HEK293 (cell line): ENCODE measurements around the gene UXS1.

Experiments used
- CTCF ChIA-PET: fragments of 350-600 bp; formaldehyde crosslinking; extraction: SDS; loops from one replicate; lab custom pipeline; 2021; ENCODE audit warnings: antibody characterized with exemption; lab: Yijun Ruan, JAX
- POLR2A ChIA-PET: fragments of 300-600 bp; formaldehyde crosslinking; extraction: SDS; loops from one replicate; lab custom pipeline; 2020; ENCODE audit warnings: antibody characterized with exemption, inconsistent platforms; lab: Yijun Ruan, JAX
- H3K27ac ChIP-seq: fragments of 200-500 bp; sonication (Bioruptor generic); 2 replicates; pipeline ENCODE4 v1.5.1; 2014; ENCODE audit warnings: low read depth, low read length, control low read depth, inconsistent platforms; ENCODE audit errors: extremely low read depth
- H3K36me3 ChIP-seq, 2 experiments: fragments of 200-500 bp in 1 of 2; sonication (Bioruptor generic) in 1 of 2; 1 replicate in 1 of 2; 2 replicates in 1 of 2; pipeline ENCODE4 v1.5.1; 2014 to 2017; ENCODE audit warnings: inconsistent platforms in 2 of 2, low read length in 2 of 2; ENCODE audit not compliant: control insufficient read depth in 2 of 2, insufficient read depth in 1 of 2
- H3K4me1 ChIP-seq: fragments of 200-500 bp; sonication (Bioruptor generic); 2 replicates; pipeline ENCODE4 v1.5.1; 2014; ENCODE audit warnings: mild to moderate bottlenecking, low read length, inconsistent platforms; ENCODE audit not compliant: control insufficient read depth, insufficient read depth
- H3K4me3 ChIP-seq: 2 replicates; pipeline ENCODE4 v1.5.1; 2011; ENCODE audit warnings: low read depth, mild to moderate bottlenecking, control low read depth, low read length, moderate library complexity
- H3K9me3 ChIP-seq: fragments of 200-500 bp; sonication (Bioruptor generic); 2 replicates; pipeline ENCODE4 v1.5.1; 2014; ENCODE audit warnings: low read depth, low read length, inconsistent platforms; ENCODE audit not compliant: control insufficient read depth, insufficient read depth
- CTCF ChIP-seq: fragments of 450-650 bp; formaldehyde crosslinking; IDR thresholded peaks from 2 replicates; pipeline ENCODE4 v1.5.1; 2016; ENCODE audit warnings: missing biosample characterization, missing genetic modification characterization
- EGR2 ChIP-seq: fragments of 450-650 bp; formaldehyde crosslinking; IDR thresholded peaks from 2 replicates; pipeline ENCODE4 v1.5.1; 2016; ENCODE audit warnings: low read depth, missing biosample characterization, missing genetic modification characterization
- FEZF1 ChIP-seq: fragments of 450-650 bp; formaldehyde crosslinking; IDR thresholded peaks from 2 replicates; pipeline ENCODE4 v1.5.1; 2016; ENCODE audit warnings: missing biosample characterization, missing genetic modification characterization
- KLF17 ChIP-seq: fragments of 450-650 bp; formaldehyde crosslinking; IDR thresholded peaks from 2 replicates; pipeline ENCODE4 v1.5.1; 2016; ENCODE audit warnings: missing biosample characterization, missing genetic modification characterization
- KLF9 ChIP-seq: fragments of 450-650 bp; formaldehyde crosslinking; IDR thresholded peaks from 2 replicates; pipeline ENCODE4 v1.5.1; 2016; ENCODE audit warnings: missing biosample characterization, missing genetic modification characterization, low read depth
- ZBTB11 ChIP-seq: fragments of 450-650 bp; formaldehyde crosslinking; conservative IDR thresholded peaks from 2 replicates; pipeline ENCODE4 v1.5.1; 2016; ENCODE audit warnings: low read depth, missing biosample characterization, missing genetic modification characterization
- ZEB2 ChIP-seq: fragments of 450-650 bp; formaldehyde crosslinking; IDR thresholded peaks from 2 replicates; pipeline ENCODE4 v1.5.1; 2016; ENCODE audit warnings: missing biosample characterization, missing genetic modification characterization
- ZNF133 ChIP-seq: fragments of 450-650 bp; formaldehyde crosslinking; IDR thresholded peaks from 2 replicates; pipeline ENCODE4 v1.5.1; 2016; ENCODE audit warnings: missing biosample characterization, missing genetic modification characterization
- ZNF175 ChIP-seq: fragments of 450-650 bp; formaldehyde crosslinking; IDR thresholded peaks from 2 replicates; pipeline ENCODE4 v1.5.1; 2016; ENCODE audit warnings: missing biosample characterization, missing genetic modification characterization
- ZNF223 ChIP-seq: fragments of 450-650 bp; formaldehyde crosslinking; IDR thresholded peaks from 2 replicates; pipeline ENCODE4 v1.5.1; 2016; ENCODE audit warnings: missing biosample characterization, missing genetic modification characterization
- ZNF423 ChIP-seq: fragments of 450-650 bp; formaldehyde crosslinking; IDR thresholded peaks from 2 replicates; pipeline ENCODE4 v1.5.1; 2016; ENCODE audit warnings: missing biosample characterization, missing genetic modification characterization
- ZNF510 ChIP-seq: fragments of 450-650 bp; formaldehyde crosslinking; IDR thresholded peaks from 2 replicates; pipeline ENCODE4 v1.5.1; 2018; ENCODE audit warnings: mild to moderate bottlenecking, missing genetic modification characterization, missing biosample characterization; ENCODE audit not compliant: insufficient replicate concordance
- ZNF548 ChIP-seq: fragments of 450-650 bp; formaldehyde crosslinking; IDR thresholded peaks from 2 replicates; pipeline ENCODE4 v1.5.1; 2016; ENCODE audit warnings: missing biosample characterization, missing genetic modification characterization
- ZNF600 ChIP-seq: fragments of 450-650 bp; formaldehyde crosslinking; IDR thresholded peaks from 2 replicates; pipeline ENCODE4 v1.5.1; 2016; ENCODE audit warnings: missing biosample characterization, missing genetic modification characterization
- ZNF623 ChIP-seq: fragments of 450-650 bp; formaldehyde crosslinking; IDR thresholded peaks from 2 replicates; pipeline ENCODE4 v1.5.1; 2016; ENCODE audit warnings: missing biosample characterization, missing genetic modification characterization
- ZNF701 ChIP-seq: fragments of 450-650 bp; formaldehyde crosslinking; IDR thresholded peaks from 2 replicates; pipeline ENCODE4 v1.5.1; 2016; ENCODE audit warnings: missing biosample characterization, missing genetic modification characterization
- ZNF704 ChIP-seq: fragments of 450-650 bp; formaldehyde crosslinking; IDR thresholded peaks from 2 replicates; pipeline ENCODE4 v1.5.1; 2016; ENCODE audit warnings: missing biosample characterization, missing genetic modification characterization
- ZNF76 ChIP-seq: fragments of 450-650 bp; formaldehyde crosslinking; IDR thresholded peaks from 2 replicates; pipeline ENCODE4; 2016; ENCODE audit warnings: low read depth, missing biosample characterization, missing genetic modification characterization, borderline replicate concordance
- ZNF777 ChIP-seq: fragments of 450-650 bp; formaldehyde crosslinking; IDR thresholded peaks from 2 replicates; pipeline ENCODE4 v1.5.1; 2017; ENCODE audit warnings: missing biosample characterization, missing genetic modification characterization, borderline replicate concordance
- ZNF791 ChIP-seq: fragments of 450-650 bp; formaldehyde crosslinking; IDR thresholded peaks from 2 replicates; pipeline ENCODE4 v1.5.1; 2016; ENCODE audit warnings: missing biosample characterization, missing genetic modification characterization

The UXS1 gene

GRCh38 chr2:106114166-106114565, 79.9 kb downstream of the UXS1 start (continued):
- TF ChIP-seq ZBTB11 (tag by site-specific recombination) = no peak
- no peak for TF ChIP-seq ZNF777
- TF ChIP-seq ZNF600 (tag by site-specific recombination) = no peak

- Histone ChIP-seq H3K36me3 (peaks cover 0 to 77% of the 10 kb centered on the region in 2 experiments; a peak in 2 of 3 replicates), H3K9me3 (no peaks in the 10 kb centered on the region), H3K4me3 (no peak overlapping the region), H3K4me1 (no peaks in the 10 kb centered on the region), H3K27ac (no peak overlapping the region)
- TF ChIP-seq ZNF133 (tag by site-specific recombination) = no peak
- no peak for TF ChIP-seq ZNF623 (tag by site-specific recombination)
- no peak for TF ChIP-seq ZNF175 (tag by site-specific recombination)
- TF ChIP-seq ZNF704 (tag by site-specific recombination) = no peak
- no peak for TF ChIP-seq ZNF510 (tag by site-specific recombination)
- no peak for TF ChIP-seq ZNF223 (tag by site-specific recombination)
- no peak for TF ChIP-seq ZNF548 (tag by site-specific recombination)
- no peak for TF ChIP-seq EGR2 (tag by site-specific recombination)
- TF ChIP-seq ZNF423 = no peak
- TF ChIP-seq KLF17 (tag by site-specific recombination) = no peak
- ChIA-PET POLR2A (no interaction called here), CTCF (interaction anchor here (1.4 kb wide), 1 partner anchor 8 kb away, joined by 6 read pairs; no protein-coding TSS in a partner anchor)
Measured at GRCh38 chr2:106113361-106113966, 80.6 kb downstream of the UXS1 start.

- no peak overlapping the region for H3K4me3 ChIP-seq
- no peak overlapping the region for H3K27ac ChIP-seq
- no peaks in the 10 kb centered on the region for H3K9me3 ChIP-seq
- ChIA-PET POLR2A (no interaction called here), CTCF (interaction anchor here (1.2 kb wide), 1 partner anchor 13 kb away, joined by 3 read pairs; no protein-coding TSS in a partner anchor)
- peaks cover 0 to 82% of the 10 kb centered on the region in 2 experiments; a peak in 2 of 3 replicates for H3K36me3 ChIP-seq
- H3K4me1 ChIP-seq = no peaks in the 10 kb centered on the region
- no peak for TF ChIP-seq ZNF76 (tag by site-specific recombination)
- TF ChIP-seq ZNF791 (tag by site-specific recombination) = no peak
- no peak for TF ChIP-seq ZNF777
- no peak for TF ChIP-seq KLF9 (tag by site-specific recombination)
- no peak for TF ChIP-seq ZEB2 (tag by site-specific recombination)
- TF ChIP-seq FEZF1 (tag by site-specific recombination) = no peak
- no peak for TF ChIP-seq ZNF701 (tag by site-specific recombination)
- TF ChIP-seq CTCF (tag by site-specific recombination) = no peak
Measured at GRCh38 chr2:106111882-106112571, 82.1 kb downstream of the UXS1 start.
